Measurements from ENCODE around the gene SNORC.

- no peak for TF ChIP-seq YY1 (IDR thresholded peaks at IDR 0.05; ENCODE audit: insufficient read depth, insufficient read length)
- TF ChIP-seq ZNF274 (IDR thresholded peaks at IDR 0.05; ENCODE audit: low read depth, low read length), result no peak
- peak; percentile 42 for TF ChIP-seq SUZ12 (IDR thresholded peaks at IDR 0.05; ENCODE audit: extremely low read depth, insufficient read depth, insufficient read length)
These were observed 6.3 kb downstream of the SNORC start for GRCh38 chr2:232876161-232876977.

All from NT2/D1 (cell line).